ENCODE results near the gene TRMT61A.

The TRMT61A gene

DNA sequence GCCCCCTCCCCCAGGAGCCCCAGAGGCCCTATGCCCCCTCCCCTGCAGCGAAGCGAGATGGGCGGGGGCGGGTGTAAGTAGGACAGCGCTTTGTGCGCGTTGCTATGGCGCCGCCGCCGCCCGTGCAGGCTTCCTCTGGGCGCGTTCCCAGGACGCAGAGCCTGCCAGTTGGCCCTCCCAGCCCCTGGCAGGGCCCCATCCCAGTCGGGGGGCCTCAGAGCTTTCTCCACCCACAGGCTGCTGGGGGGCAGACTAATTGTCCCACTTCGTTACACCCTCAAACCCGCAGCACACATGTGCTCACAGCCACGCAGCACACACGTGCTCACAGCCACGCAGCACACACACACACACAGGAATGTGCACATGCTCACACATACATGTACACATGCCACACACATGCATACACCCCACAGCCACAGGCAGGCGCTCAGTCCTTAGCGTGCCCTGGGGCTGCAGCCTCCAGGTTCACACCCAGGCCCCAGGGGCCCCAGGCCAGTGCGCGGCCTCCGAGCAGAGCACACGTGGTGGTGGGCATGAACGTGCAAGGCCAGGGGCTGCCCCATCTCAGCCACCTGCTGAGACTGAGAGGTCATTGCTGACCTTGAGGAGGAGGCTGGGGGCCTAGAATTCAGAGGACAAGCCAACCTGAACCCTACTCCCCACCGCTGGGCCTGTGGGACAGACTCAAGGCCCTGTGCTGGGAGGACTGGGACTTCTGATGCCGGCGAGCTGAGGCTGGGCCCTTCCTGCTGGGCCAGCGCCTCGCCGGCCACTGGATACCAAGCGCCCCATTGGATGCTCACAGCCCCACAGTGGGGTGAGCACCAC, 15.6 kb downstream of the TRMT61A start:
- in situ Hi-C loops (cut with MboI; ENCODE audit: low sequenced_read_pairs, unreplicated experiment) = no loop called here
- no peak for DNase-seq (ENCODE audit: low spot score)
- TF ChIP-seq CTCF (IDR thresholded peaks at IDR 0.05; ENCODE audit: borderline replicate concordance, control extremely low read depth, extremely low read depth, insufficient read depth, missing control alignments) = no peak

GRCh38 chr14:103545219-103545914, 16.4 kb downstream of the TRMT61A start:
- TF ChIP-seq CTCF (IDR thresholded peaks at IDR 0.05; ENCODE audit: borderline replicate concordance, control extremely low read depth, extremely low read depth, insufficient read depth, missing control alignments) = no peak
- in situ Hi-C loops (cut with MboI; ENCODE audit: low sequenced_read_pairs, unreplicated experiment) = no loop called here
- no peak for DNase-seq (ENCODE audit: low spot score)

GRCh38 chr14:103545915-103546651, 17.1 kb downstream of the TRMT61A start:
- no peak for TF ChIP-seq CTCF (IDR thresholded peaks at IDR 0.05; ENCODE audit: borderline replicate concordance, control extremely low read depth, extremely low read depth, insufficient read depth, missing control alignments)
- in situ Hi-C loops (cut with MboI; ENCODE audit: low sequenced_read_pairs, unreplicated experiment) = no loop called here
- no peak for DNase-seq (ENCODE audit: low spot score)

DNA sequence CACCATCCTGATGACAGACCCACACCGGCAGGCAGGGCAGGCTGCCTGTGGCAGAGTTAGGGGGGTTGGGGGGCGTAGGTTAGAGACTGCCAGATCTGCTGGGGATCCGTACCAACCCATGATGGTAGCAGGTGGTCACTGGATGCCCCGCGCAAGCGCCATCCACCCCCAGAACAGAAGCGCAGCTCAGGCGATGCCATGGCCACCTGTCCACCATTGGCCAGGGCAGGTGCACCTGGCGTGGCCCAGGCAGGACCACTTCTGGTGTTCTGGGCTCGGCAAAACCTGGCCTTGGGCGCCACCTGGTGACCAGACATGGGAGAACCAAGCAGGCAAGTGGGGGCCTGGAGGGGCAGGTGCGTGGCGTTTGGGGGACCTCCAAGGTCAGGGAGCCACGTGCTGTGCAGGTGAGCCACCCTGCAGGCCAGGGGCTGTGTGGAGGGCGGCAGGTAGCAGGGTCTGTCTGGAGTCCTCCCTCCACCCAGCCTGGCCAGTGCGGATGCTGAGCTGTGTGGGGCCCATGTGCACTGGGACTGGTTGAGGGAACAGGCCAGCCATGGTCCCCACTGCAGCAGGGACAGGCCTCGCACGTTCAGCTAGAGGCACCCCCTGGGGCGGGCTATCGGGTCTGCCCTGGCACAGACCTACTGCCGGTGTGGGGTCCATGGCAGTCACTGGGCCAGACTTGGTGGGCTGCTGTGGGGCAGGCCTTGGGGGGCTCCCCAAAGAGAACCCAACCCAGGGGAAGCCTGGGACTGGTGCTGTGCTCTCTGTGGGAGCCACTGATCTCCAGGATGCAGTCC, 17.9 kb downstream of the TRMT61A start:
- in situ Hi-C loops (cut with MboI; ENCODE audit: low sequenced_read_pairs, unreplicated experiment) = no loop called here
- peak; percentile 88 for TF ChIP-seq CTCF (IDR thresholded peaks at IDR 0.05; ENCODE audit: borderline replicate concordance, control extremely low read depth, extremely low read depth, insufficient read depth, missing control alignments)
- DNase-seq (ENCODE audit: low spot score) = peak; percentile 95

GRCh38 chr14:103547455-103547940, 18.5 kb downstream of the TRMT61A start:
- no peak for DNase-seq (ENCODE audit: low spot score)
- in situ Hi-C loops (cut with MboI; ENCODE audit: low sequenced_read_pairs, unreplicated experiment) = no loop called here
- no peak for TF ChIP-seq CTCF (IDR thresholded peaks at IDR 0.05; ENCODE audit: borderline replicate concordance, control extremely low read depth, extremely low read depth, insufficient read depth, missing control alignments)

Measured in GM13976 (cell line).